ENCODE measurements around the gene BIN2. TPM values are rescaled to one million over a fixed set of nuclear protein-coding genes. Genes with fewer than 3 reads are reported as not detected.

BIN2 gene
- total RNA-seq, 1 experiment from 2014 or later, result not detected

- no peak for DNase-seq (ENCODE audit: low read depth)
- in situ Hi-C loops (cut with HindIII; ENCODE audit: low pct_unique_long_range_greater_than_20kb, low sequenced_read_pairs), result no loop called here
Measured at GRCh38 chr12:51242876-51243275, 81.1 kb downstream of the BIN2 start.

GRCh38 chr12:51242120-51242519 lies 81.9 kb downstream of the BIN2 start:
- DNase-seq (ENCODE audit: low read depth), result no peak
- in situ Hi-C loops (cut with HindIII; ENCODE audit: low pct_unique_long_range_greater_than_20kb, low sequenced_read_pairs), result no loop called here

GRCh38 chr12:51240971-51241370 lies 83.0 kb downstream of the BIN2 start:
- no peak for DNase-seq (ENCODE audit: low read depth)
- in situ Hi-C loops (cut with HindIII; ENCODE audit: low pct_unique_long_range_greater_than_20kb, low sequenced_read_pairs), result no loop called here

- in situ Hi-C loops (cut with HindIII; ENCODE audit: low pct_unique_long_range_greater_than_20kb, low sequenced_read_pairs), result no loop called here
- DNase-seq (ENCODE audit: low read depth), result peak; percentile 92
Measured at GRCh38 chr12:51238510-51239334, 85.3 kb downstream of the BIN2 start, which contains the start of gene DAZAP2. DAZAP2 (plus strand) TSS chr12:51238826; CDS start chr12:51238908, 82 bp downstream.

GRCh38 chr12:51238037-51238509 lies 85.9 kb downstream of the BIN2 start:
- DNase-seq (ENCODE audit: low read depth), result no peak
- in situ Hi-C loops (cut with HindIII; ENCODE audit: low pct_unique_long_range_greater_than_20kb, low sequenced_read_pairs), result no loop called here

DNA sequence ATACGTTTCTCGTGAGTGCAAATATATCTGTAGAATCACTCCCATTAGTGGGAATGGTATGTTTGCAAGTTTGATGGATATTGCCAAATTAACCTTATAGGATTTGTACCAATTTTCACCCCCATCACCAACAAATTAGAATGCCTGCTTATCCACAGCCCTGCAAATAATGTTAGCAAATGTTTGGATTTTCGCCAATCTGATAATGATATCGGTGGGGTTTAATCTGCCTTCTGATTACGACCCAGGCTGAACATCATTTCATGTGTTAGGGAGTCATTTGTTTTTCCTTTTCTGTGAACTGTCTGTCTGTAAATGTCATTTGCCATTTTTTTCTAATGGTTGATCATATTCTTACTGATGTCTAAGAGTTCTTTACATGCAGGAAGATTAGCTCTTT lies 89.4 kb downstream of the BIN2 start:
- no peak for DNase-seq (ENCODE audit: low read depth)
- in situ Hi-C loops (cut with HindIII; ENCODE audit: low pct_unique_long_range_greater_than_20kb, low sequenced_read_pairs), result no loop called here

DNA sequence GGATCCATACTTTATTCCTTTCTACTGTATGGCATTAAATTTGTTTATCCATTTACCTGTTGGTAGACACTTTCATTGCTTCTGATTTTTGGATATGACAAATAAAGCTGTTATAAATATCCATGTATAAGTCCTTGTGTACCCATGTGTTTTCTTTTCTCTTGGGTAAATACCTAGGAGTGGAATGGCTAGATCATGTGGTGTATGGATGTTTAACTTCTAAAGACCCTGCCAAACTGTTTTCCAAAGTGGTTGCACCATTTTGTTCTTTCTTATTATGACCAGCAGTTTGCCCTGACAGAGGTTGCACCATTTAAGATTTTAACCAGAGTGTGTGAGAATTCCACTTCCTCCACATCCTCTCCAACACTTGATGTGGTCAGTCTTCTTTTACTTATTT lies 91.3 kb downstream of the BIN2 start:
- in situ Hi-C loops (cut with HindIII; ENCODE audit: low pct_unique_long_range_greater_than_20kb, low sequenced_read_pairs), result no loop called here
- DNase-seq (ENCODE audit: low read depth), result no peak

Other genes with a start within 250 kb of the BIN2 start
- gene CSRNP2, start 240.6 kb downstream of the BIN2 start, total RNA-seq (2014; rRNA removed; shearing (Covaris generic); ENCODE audit: low replicate concordance), result 11.0 and 31.2 TPM in 2 replicates
- 24.0 and 26.0 TPM in 2 replicates for gene TFCP2, start 151.0 kb downstream of the BIN2 start, total RNA-seq (2014; rRNA removed; shearing (Covaris generic); ENCODE audit: low replicate concordance)
- gene POU6F1, start 106.1 kb downstream of the BIN2 start, total RNA-seq (2014; rRNA removed; shearing (Covaris generic); ENCODE audit: low replicate concordance), result 1.6 and 4.4 TPM in 2 replicates
- gene DAZAP2, start 85.3 kb downstream of the BIN2 start, total RNA-seq (2014; rRNA removed; shearing (Covaris generic); ENCODE audit: low replicate concordance), result 233 and 309 TPM in 2 replicates
- gene SMAGP, start 53.8 kb downstream of the BIN2 start, total RNA-seq (2014; rRNA removed; shearing (Covaris generic); ENCODE audit: low replicate concordance), result 0.43 and 2.0 TPM in 2 replicates
- not detected in 2 replicates for gene CELA1, start 22.5 kb upstream of the BIN2 start, total RNA-seq (2014; rRNA removed; shearing (Covaris generic); ENCODE audit: low replicate concordance)
- not detected in 2 replicates for gene GALNT6, start 67.2 kb upstream of the BIN2 start, total RNA-seq (2014; rRNA removed; shearing (Covaris generic); ENCODE audit: low replicate concordance)
- gene SLC4A8, start 100.7 kb upstream of the BIN2 start, total RNA-seq (2014; rRNA removed; shearing (Covaris generic); ENCODE audit: low replicate concordance), result 8.0 and 16.3 TPM in 2 replicates